ENCODE data around the gene KRT74. TPM values are rescaled to one million over a fixed set of nuclear protein-coding genes. Genes with fewer than 3 reads are reported as not detected.

KRT74 gene
- total and polyA plus RNA-seq, 12 donors, result not detected

DNA sequence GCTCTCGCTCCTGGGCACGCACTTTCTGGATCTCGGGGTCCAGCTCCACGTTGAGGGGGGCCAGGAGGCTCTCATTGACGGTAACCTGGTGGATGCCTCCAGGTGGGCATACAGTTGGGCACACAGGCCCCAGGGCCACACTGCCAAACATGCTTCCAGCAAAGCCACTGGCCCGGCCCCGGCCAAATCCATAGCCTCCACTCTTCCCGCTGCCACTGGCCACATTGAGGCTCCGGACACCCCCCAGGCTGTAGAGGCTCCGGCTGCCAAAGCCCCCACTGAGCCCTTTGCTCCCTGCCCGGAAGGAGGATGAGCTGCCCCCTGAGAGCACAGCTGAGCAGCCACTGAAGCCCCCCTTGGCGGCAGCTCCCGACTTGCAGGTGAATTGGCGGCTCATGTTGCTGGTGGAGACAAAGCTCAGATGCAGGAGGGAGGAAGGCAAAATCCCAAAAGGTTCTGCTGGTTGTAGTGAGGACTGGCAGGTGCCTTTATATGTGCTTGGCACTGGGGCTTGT is 20.9 kb downstream of the KRT74 start, which contains the start of gene KRT71:
KRT71 (minus strand) TSS at position 465 of the 515 bp plus-strand sequence; CDS start at position 397, 68 bp downstream.
- no peak for TF ChIP-seq POLR2A (IDR thresholded peaks at IDR 0.05)
- TF ChIP-seq, protein P1, sequence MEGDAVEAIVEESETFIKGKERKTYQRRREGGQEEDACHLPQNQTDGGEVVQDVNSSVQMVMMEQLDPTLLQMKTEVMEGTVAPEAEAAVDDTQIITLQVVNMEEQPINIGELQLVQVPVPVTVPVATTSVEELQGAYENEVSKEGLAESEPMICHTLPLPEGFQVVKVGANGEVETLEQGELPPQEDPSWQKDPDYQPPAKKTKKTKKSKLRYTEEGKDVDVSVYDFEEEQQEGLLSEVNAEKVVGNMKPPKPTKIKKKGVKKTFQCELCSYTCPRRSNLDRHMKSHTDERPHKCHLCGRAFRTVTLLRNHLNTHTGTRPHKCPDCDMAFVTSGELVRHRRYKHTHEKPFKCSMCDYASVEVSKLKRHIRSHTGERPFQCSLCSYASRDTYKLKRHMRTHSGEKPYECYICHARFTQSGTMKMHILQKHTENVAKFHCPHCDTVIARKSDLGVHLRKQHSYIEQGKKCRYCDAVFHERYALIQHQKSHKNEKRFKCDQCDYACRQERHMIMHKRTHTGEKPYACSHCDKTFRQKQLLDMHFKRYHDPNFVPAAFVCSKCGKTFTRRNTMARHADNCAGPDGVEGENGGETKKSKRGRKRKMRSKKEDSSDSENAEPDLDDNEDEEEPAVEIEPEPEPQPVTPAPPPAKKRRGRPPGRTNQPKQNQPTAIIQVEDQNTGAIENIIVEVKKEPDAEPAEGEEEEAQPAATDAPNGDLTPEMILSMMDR (IDR thresholded peaks at IDR 0.05), result no peak
- no peak within 1 kb of the TSS for H3K27ac ChIP-seq
- no peak for DNase-seq
- intact Hi-C loops (cut with DNase I), result no loop called here
- no peaks in the 10 kb centered on the region for H3K9me3 ChIP-seq (replicated peaks in 1 of 3)
- WGBS, 4 donors, result 81 to 94% (median 90%) methylated on average over 10 to 14 of the region's 14 CpGs
- no peaks in the 10 kb centered on the region for H3K4me1 ChIP-seq (replicated peaks in 1 of 2)
- no peaks in the 10 kb centered on the region for H3K27me3 ChIP-seq
- H3K36me3 ChIP-seq (replicated peaks in 1 of 2), result no peaks in the 10 kb centered on the region
- H3K4me3 ChIP-seq, result no peak within 1 kb of the TSS

DNA sequence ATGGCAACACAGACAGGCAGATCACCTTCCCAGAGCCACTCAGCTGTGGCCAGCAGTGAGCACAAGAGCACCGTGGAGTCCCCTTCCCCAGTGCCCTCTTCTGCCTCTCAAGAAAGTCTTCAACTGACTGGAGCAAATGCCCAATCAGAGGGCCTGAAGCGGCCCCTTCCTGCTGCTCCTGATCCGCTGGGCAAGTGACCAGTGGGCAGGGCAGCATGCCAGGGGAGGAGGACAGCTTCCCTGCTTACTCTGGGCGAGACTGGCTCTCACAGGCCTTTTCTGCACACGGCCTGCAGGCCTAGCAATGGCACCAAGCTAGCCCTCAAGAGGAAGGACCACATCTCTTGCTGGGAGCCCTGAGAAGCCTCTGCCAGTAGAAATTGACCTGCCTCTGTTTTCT is 21.6 kb downstream of the KRT74 start:
- WGBS, 4 donors, result 85 to 100% (median 91%) methylated on average over 3 to 5 of the region's 5 CpGs
- Histone ChIP-seq H3K36me3 (replicated peaks in 1 of 2) (no peaks in the 10 kb centered on the region), H3K4me3 (no peak overlapping the region), H3K9me3 (replicated peaks in 1 of 3) (no peaks in the 10 kb centered on the region), H3K27me3 (no peaks in the 10 kb centered on the region), H3K27ac (no peak overlapping the region), H3K4me1 (replicated peaks in 1 of 2) (no peaks in the 10 kb centered on the region)
- no peak for TF ChIP-seq POLR2A (IDR thresholded peaks at IDR 0.05)
- TF ChIP-seq, protein P1 (IDR thresholded peaks at IDR 0.05), result no peak
- intact Hi-C loops (cut with DNase I), result no loop called here
- no peak for DNase-seq

DNA sequence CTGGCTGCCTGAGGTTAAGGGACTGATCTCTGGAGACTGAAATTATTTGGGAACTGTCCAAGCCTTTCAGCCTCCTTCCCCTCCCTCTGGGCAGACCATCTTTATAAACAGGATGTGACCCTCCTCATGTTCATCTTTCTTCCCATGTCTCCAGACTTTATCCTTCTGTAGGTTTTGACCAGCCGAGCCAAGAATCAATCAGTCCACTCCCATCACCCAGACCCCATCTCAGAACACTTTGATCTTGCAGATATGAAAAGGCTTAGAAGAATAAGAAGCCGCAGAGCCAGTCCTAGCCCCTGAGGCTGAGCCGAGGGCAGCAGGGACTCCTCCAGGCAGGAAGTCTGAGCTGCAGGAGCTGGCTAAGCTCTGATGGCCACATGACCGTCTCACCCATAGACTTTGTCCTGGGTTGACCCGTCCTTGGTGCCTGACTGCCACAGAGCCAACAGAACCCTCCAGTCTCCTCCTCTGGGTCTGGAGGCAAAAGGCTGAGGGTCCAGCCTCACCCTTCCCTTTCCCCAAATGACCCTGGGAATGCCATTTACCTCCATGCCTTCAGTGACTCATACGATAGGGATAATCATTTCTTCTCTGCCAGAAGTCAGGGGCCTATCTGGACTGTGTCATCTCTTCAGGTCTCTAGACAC is 22.3 kb downstream of the KRT74 start:
- no peaks in the 10 kb centered on the region for H3K4me1 ChIP-seq (replicated peaks in 1 of 2)
- intact Hi-C loops (cut with DNase I), result no loop called here
- H3K27ac ChIP-seq, result no peak overlapping the region
- no peaks in the 10 kb centered on the region for H3K9me3 ChIP-seq (replicated peaks in 1 of 3)
- DNase-seq, result peak in 1 of 7 donors; percentile 19
- TF ChIP-seq, protein P1 (IDR thresholded peaks at IDR 0.05), result no peak
- no peak for TF ChIP-seq POLR2A (IDR thresholded peaks at IDR 0.05)
- 53 to 73% (median 61%) methylated on average over 4 to 6 of the region's 6 CpGs for WGBS, 4 donors
- no peak overlapping the region for H3K4me3 ChIP-seq
- no peaks in the 10 kb centered on the region for H3K36me3 ChIP-seq (replicated peaks in 1 of 2)
- H3K27me3 ChIP-seq, result no peaks in the 10 kb centered on the region

DNA sequence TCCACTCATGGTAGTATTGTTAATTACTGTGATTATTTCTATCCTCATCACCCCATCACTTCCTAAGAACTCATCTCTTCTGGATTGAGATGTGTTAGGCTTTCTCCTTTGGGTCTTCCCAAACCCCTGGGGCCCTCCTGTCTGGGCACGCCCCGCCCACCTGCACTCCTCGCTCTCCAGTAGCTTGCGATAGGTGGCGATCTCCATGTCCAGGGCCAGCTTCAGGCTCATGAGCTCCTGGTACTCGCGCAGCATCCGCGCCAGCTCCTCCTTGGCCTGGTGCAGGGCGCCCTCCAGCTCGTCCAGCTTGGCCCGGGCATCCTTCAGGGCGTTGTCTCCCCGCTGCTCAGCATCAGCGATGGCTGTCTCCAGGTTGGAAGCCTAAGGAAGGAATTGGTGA is 27.5 kb downstream of the KRT74 start:
- no peaks in the 10 kb centered on the region for H3K9me3 ChIP-seq (replicated peaks in 1 of 3)
- intact Hi-C loops (cut with DNase I), result no loop called here
- no peak for DNase-seq
- no peaks in the 10 kb centered on the region for H3K4me1 ChIP-seq (replicated peaks in 1 of 2)
- H3K27me3 ChIP-seq, result no peaks in the 10 kb centered on the region
- no peaks in the 10 kb centered on the region for H3K36me3 ChIP-seq (replicated peaks in 1 of 2)
- H3K4me3 ChIP-seq, result no peak overlapping the region
- TF ChIP-seq POLR2A (IDR thresholded peaks at IDR 0.05), result no peak
- TF ChIP-seq, protein P1 (IDR thresholded peaks at IDR 0.05), result no peak
- no peak overlapping the region for H3K27ac ChIP-seq
- WGBS, 4 donors, result 90 to 98% (median 92%) methylated on average over 6 to 15 of the region's 15 CpGs
